ENCODE data around the gene EPS8. TPM values are rescaled to one million over a fixed set of nuclear protein-coding genes. Genes with fewer than 3 reads are reported as not detected.
"Not testable (repeated sequence)": the region's sequence is repeated elsewhere in the genome, so short reads cannot be mapped to it uniquely, and the experiment has no call there.

Gene EPS8
- polyA plus RNA-seq, 1 donor = 34.5 TPM

- DNase-seq = no peak
These were observed 152.9 kb downstream of the EPS8 start for GRCh38 chr12:15636060-15636890.

GRCh38 chr12:15634010-15634683, 155.0 kb downstream of the EPS8 start:
- no peak for DNase-seq

GRCh38 chr12:15633201-15633600, 156.0 kb downstream of the EPS8 start:
- no peak for DNase-seq

- no peak for DNase-seq
These were observed 156.5 kb downstream of the EPS8 start for GRCh38 chr12:15632708-15633107.

GRCh38 chr12:15631007-15631715, 158.0 kb downstream of the EPS8 start:
- DNase-seq = no peak

GRCh38 chr12:15629761-15630160, 159.4 kb downstream of the EPS8 start:
- DNase-seq = peak; percentile 20

- peak; percentile 50 for DNase-seq
These were observed 160.1 kb downstream of the EPS8 start for GRCh38 chr12:15629108-15629507.

- DNase-seq = peak; percentile 22
These were observed 160.9 kb downstream of the EPS8 start for GRCh38 chr12:15627995-15628945.

- DNase-seq = no peak
These were observed 164.1 kb downstream of the EPS8 start for GRCh38 chr12:15625075-15625474.

GRCh38 chr12:15620741-15621539, 168.2 kb downstream of the EPS8 start:
- no peak for DNase-seq

- not testable (repeated sequence) for DNase-seq
These were observed 172.7 kb downstream of the EPS8 start for GRCh38 chr12:15616495-15616894.

- DNase-seq = no peak
These were observed 175.2 kb downstream of the EPS8 start for GRCh38 chr12:15613981-15614380.

- no peak for DNase-seq
These were observed 180.2 kb downstream of the EPS8 start for GRCh38 chr12:15608941-15609340.

GRCh38 chr12:15608406-15608805, 180.8 kb downstream of the EPS8 start:
- DNase-seq = no peak

GRCh38 chr12:15605881-15606590, 183.2 kb downstream of the EPS8 start:
- DNase-seq = no peak

- no peak for DNase-seq
These were observed 185.6 kb downstream of the EPS8 start for GRCh38 chr12:15603474-15604085.

- no peak for DNase-seq
These were observed 187.0 kb downstream of the EPS8 start for GRCh38 chr12:15602051-15602672.

- no peak for DNase-seq
These were observed 187.9 kb downstream of the EPS8 start for GRCh38 chr12:15601210-15601800.
